OCI-LY1 (cell line): ENCODE results near the gene ABCC4.

Experiments used
- H2AFZ ChIP-seq: fragments of 200-600 bp; sonication (generic), shearing (Covaris generic); 2 replicates; pipeline ENCODE4 v1.6.0; 2014; ENCODE audit warnings: antibody characterized with exemption, mild to moderate bottlenecking, low read length
- H3F3A ChIP-seq: fragments of 200-600 bp; sonication (generic), shearing (Covaris generic); 2 replicates; pipeline ENCODE4 v1.6.0; 2014; ENCODE audit warnings: mild to moderate bottlenecking, antibody characterized with exemption, low read length, moderate library complexity; ENCODE audit not compliant: insufficient read depth
- H3K27ac ChIP-seq: fragments of 200-600 bp; sonication (generic); 2 replicates; pipeline ENCODE4 v1.5.1; 2014; ENCODE audit warnings: low read length, mixed run types, mild to moderate bottlenecking, low read depth; ENCODE audit not compliant: poor library complexity, severe bottlenecking
- H3K27me3 ChIP-seq: fragments of 200-600 bp; sonication (generic); 2 replicates; pipeline ENCODE4 v1.6.0; 2014; ENCODE audit warnings: antibody characterized with exemption, mild to moderate bottlenecking, low read length, moderate library complexity; ENCODE audit not compliant: insufficient read depth
- H3K36me3 ChIP-seq: fragments of 200-600 bp; sonication (generic); 2 replicates; pipeline ENCODE4 v1.6.1; 2014; ENCODE audit warnings: mild to moderate bottlenecking, antibody characterized with exemption, low read length, moderate library complexity, mixed read lengths; ENCODE audit not compliant: insufficient read depth
- H3K4me1 ChIP-seq: fragments of 200-600 bp; sonication (generic); 2 replicates; pipeline ENCODE4 v1.5.1; 2014; ENCODE audit warnings: mild to moderate bottlenecking, low read length, moderate library complexity; ENCODE audit not compliant: insufficient read depth, severe bottlenecking
- H3K4me2 ChIP-seq: fragments of 200-600 bp; sonication (generic), shearing (Covaris generic); 2 replicates; pipeline ENCODE4 v1.6.1; 2014; ENCODE audit warnings: low read length
- H3K4me3 ChIP-seq: fragments of 200-600 bp; sonication (generic); 2 replicates; pipeline ENCODE4 v1.5.1; 2014; ENCODE audit warnings: low read length, low read depth, mild to moderate bottlenecking, mixed read lengths; ENCODE audit not compliant: poor library complexity, severe bottlenecking
- H3K79me2 ChIP-seq: fragments of 200-600 bp; shearing (Covaris generic); 2 replicates; pipeline ENCODE4 v1.6.1; 2016; ENCODE audit warnings: mixed run types, low read length, mixed read lengths; ENCODE audit not compliant: insufficient read depth
- H3K9ac ChIP-seq: fragments of 200-600 bp; sonication (generic), shearing (Covaris generic); 2 replicates; pipeline ENCODE4 v1.6.1; 2014; ENCODE audit warnings: mild to moderate bottlenecking, low read length, mixed read lengths
- H3K9me2 ChIP-seq: fragments of 200-600 bp; sonication (generic), shearing (Covaris generic); 2 replicates; pipeline ENCODE4 v1.6.1; 2014; ENCODE audit warnings: low read depth, mild to moderate bottlenecking, low read length, mixed read lengths
- H3K9me3 ChIP-seq: fragments of 200-600 bp; shearing (Covaris generic); 2 replicates; pipeline ENCODE4 v1.6.1; 2014; ENCODE audit warnings: low read length, mixed read lengths
- H4K20me1 ChIP-seq: fragments of 200-600 bp; sonication (generic), shearing (Covaris generic); 2 replicates; pipeline ENCODE4 v1.6.0; 2016; ENCODE audit warnings: mild to moderate bottlenecking, low read length; ENCODE audit not compliant: insufficient read depth
- EZH2 ChIP-seq: fragments of 200-600 bp; sonication (generic), shearing (Covaris generic); IDR thresholded peaks from 2 replicates; pipeline ENCODE4 v1.8.0; 2017; ENCODE audit warnings: borderline replicate concordance, mixed run types, mild to moderate bottlenecking, antibody characterized with exemption, low read length, moderate library complexity, mixed read lengths
- TF ChIP-seq, protein P1 (sequence below): fragments of 200-600 bp; sonication (generic), shearing (Covaris generic); IDR thresholded peaks from 2 replicates; pipeline ENCODE4 v1.5.1; 2017; ENCODE audit warnings: mild to moderate bottlenecking, antibody characterized with exemption, low read length, moderate library complexity, mixed read lengths

ABCC4 gene

DNA sequence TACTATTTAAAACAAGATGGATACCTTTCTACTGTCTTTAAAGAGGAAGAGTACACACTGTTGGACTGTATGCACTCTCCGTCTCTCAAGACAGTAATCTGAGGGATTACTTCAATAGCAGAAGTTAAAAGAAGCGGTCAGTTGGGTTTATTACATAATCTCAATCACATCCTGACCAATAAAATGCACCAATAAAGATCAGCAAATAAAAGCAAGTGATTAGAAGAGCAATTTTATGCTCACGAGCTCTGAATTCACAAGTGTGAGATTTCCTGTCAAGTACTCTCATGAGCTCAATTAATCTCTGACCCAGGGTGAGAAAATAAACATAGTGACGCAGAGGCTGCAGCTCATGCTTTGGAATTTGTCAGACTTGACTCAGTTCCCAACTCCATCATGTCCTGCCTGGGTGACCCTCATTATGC, 12.2 kb downstream of the ABCC4 start:
- no peaks in the 10 kb centered on the region for H3K27me3 ChIP-seq

DNA sequence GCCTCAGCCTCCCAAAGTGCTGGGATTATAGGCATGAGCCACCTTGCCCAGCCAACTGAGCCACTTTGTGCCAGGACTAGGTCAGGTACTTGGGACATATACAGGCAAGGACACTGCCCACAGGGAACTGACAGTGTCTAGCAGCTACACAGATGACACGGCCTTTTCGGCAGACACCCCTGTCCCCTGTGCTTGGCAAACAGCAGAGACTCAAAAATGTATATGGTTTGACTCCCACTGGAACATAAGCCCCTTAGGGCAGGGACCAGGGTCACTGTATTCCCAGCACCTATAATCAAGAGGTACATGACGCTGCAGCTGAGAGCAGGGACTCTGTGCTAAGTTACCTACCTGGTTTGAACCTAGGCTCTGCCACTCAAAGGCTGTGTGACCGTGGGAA, 16.8 kb downstream of the ABCC4 start:
- H3K9me3 ChIP-seq: no peaks in the 10 kb centered on the region
- peaks cover 44% of the 10 kb centered on the region for H3K4me1 ChIP-seq
- H3K4me2 ChIP-seq: no peak overlapping the region
- TF ChIP-seq, protein P1, sequence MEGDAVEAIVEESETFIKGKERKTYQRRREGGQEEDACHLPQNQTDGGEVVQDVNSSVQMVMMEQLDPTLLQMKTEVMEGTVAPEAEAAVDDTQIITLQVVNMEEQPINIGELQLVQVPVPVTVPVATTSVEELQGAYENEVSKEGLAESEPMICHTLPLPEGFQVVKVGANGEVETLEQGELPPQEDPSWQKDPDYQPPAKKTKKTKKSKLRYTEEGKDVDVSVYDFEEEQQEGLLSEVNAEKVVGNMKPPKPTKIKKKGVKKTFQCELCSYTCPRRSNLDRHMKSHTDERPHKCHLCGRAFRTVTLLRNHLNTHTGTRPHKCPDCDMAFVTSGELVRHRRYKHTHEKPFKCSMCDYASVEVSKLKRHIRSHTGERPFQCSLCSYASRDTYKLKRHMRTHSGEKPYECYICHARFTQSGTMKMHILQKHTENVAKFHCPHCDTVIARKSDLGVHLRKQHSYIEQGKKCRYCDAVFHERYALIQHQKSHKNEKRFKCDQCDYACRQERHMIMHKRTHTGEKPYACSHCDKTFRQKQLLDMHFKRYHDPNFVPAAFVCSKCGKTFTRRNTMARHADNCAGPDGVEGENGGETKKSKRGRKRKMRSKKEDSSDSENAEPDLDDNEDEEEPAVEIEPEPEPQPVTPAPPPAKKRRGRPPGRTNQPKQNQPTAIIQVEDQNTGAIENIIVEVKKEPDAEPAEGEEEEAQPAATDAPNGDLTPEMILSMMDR: no peak
- no peaks in the 10 kb centered on the region for H3K27me3 ChIP-seq
- no peak overlapping the region for H3K27ac ChIP-seq
- H3K4me3 ChIP-seq: no peak overlapping the region
- H3K9ac ChIP-seq: no peak overlapping the region
- no peak overlapping the region for H2AFZ ChIP-seq
- peaks cover 12% of the 10 kb centered on the region; the same call in 1 of the 2 replicates for H3K79me2 ChIP-seq
- H3K36me3 ChIP-seq: no peaks in the 10 kb centered on the region
- H3F3A ChIP-seq: no peaks in the 10 kb centered on the region
- no peaks in the 10 kb centered on the region for H4K20me1 ChIP-seq
- no peaks in the 10 kb centered on the region for H3K9me2 ChIP-seq

More for the DNA sequence above, 12.2 kb downstream of the ABCC4 start:
- H3K9ac ChIP-seq: no peak overlapping the region
- no peak overlapping the region for H3K27ac ChIP-seq
- peaks cover 12% of the 10 kb centered on the region; the same call in 1 of the 2 replicates for H3K79me2 ChIP-seq
- no peaks in the 10 kb centered on the region for H3K9me3 ChIP-seq
- no peaks in the 10 kb centered on the region for H3F3A ChIP-seq
- H3K36me3 ChIP-seq: no peaks in the 10 kb centered on the region; the same call in 1 of the 2 replicates
- no peak overlapping the region for H3K4me2 ChIP-seq
- TF ChIP-seq, protein P1: no peak
- TF ChIP-seq EZH2: no peak
- H3K9me2 ChIP-seq: no peaks in the 10 kb centered on the region
- peaks cover 18% of the 10 kb centered on the region for H3K4me1 ChIP-seq
- H4K20me1 ChIP-seq: no peaks in the 10 kb centered on the region
- H3K4me3 ChIP-seq: no peak overlapping the region
- no peak overlapping the region for H2AFZ ChIP-seq

DNA sequence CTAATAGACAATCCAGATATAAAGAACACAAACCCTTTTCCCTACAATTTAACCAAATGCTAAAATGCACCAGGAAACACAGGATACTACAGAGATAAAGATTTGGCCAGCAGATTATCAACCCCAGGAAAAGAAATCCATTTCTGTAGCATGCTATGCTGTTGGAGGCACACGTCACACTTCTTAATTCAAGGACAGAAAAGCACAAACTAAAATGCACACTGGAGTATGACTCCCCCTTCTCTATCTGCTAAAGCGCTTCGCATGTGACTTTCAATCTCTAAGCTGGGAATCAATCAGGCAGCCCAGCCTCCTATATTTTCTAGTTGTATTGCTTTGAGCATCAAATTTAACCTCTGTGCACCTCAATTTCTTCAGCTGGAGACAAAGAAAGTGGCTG, 22.2 kb downstream of the ABCC4 start:
- H3K27ac ChIP-seq: peak overlapping the region; percentile 2
- no peak overlapping the region; the same call in 1 of the 2 replicates for H3K4me2 ChIP-seq
- no peak overlapping the region for H3K4me3 ChIP-seq
- no peaks in the 10 kb centered on the region for H3K36me3 ChIP-seq
- no peaks in the 10 kb centered on the region for H4K20me1 ChIP-seq
- no peaks in the 10 kb centered on the region for H3F3A ChIP-seq
- H3K4me1 ChIP-seq: peaks cover 44% of the 10 kb centered on the region
- H3K9me2 ChIP-seq: no peaks in the 10 kb centered on the region
- H3K79me2 ChIP-seq: peaks cover 19% of the 10 kb centered on the region
- H3K9me3 ChIP-seq: no peaks in the 10 kb centered on the region
- H3K27me3 ChIP-seq: no peaks in the 10 kb centered on the region
- TF ChIP-seq, protein P1: no peak
- TF ChIP-seq EZH2: no peak
- H2AFZ ChIP-seq: no peak overlapping the region
- H3K9ac ChIP-seq: no peak overlapping the region
